HG02970 (cell line): ENCODE results near the gene MYH2.
"Not testable (repeated sequence)": the region's sequence is repeated elsewhere in the genome, so short reads cannot be mapped to it uniquely, and the experiment has no call there.

Experiments used
- ATAC-seq: cut with Tn5 transposase; IDR thresholded peaks from one replicate; pipeline ENCODE4 v1.9.1; 2021; ENCODE audit warnings: mild to moderate bottlenecking, moderate library complexity, moderate number of reproducible peaks; ENCODE audit not compliant: unreplicated experiment, low FRiP score

The MYH2 gene

DNA sequence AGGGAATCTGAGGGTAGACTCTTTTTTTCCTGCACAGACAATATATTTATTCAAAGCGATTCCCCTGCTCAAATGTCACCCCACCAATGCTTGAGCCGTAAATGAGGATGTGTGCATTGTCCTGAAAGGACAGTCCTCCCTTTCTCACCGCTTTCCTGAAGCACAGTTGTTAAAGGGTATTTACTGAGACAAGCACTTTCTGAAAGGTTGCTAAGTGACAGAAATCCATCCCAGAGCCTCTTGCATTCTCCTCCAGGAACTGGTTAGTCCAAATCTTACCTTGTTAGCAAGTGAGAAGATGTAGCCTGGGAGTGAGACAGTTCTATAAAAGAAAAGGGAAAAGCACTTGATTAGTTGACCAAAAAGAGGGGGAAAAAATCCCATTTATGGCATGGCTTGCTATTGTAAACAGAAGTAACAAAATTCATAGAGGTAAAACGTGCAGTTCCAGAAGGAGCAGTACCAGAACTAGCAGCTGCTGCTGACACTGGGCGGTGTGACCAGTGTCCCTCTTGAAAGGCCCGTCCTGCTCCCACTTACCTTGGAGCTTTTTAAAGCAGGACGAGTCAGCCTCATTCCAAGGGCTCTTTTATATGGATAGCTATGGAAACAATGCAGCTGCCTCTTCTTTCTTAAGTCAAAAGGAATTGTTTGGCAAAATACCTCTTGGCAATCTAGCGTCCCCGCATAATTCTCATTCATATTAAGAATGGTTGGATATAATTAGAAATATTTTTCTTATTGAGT, at the start of gene MYH2:
Gene MYH2, minus strand, starts transcription at position 563 of the 747 bp plus-strand sequence. CDS start 1,738 bp downstream, outside the sequence.
- no peak for ATAC-seq

DNA sequence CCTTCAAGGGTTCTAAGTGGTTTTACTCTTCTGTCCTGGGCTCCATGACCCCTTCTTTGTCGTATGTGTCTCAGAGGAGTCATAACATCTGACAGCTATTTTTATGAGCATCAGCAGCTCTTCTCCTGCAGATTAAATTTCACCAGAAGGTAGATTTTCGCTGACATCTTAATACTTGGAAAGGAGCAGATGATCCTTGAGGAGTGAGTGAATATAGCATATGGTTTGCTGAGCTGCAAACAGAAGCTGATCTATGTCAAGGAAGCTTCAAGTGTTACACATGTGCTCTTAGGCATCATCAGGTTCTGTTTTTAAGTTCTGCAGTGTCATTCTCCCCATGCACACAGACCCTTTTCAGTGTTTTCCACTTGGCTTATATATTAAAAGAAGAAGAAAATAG, 49.2 kb upstream of the MYH2 start:
- no peak for ATAC-seq

DNA sequence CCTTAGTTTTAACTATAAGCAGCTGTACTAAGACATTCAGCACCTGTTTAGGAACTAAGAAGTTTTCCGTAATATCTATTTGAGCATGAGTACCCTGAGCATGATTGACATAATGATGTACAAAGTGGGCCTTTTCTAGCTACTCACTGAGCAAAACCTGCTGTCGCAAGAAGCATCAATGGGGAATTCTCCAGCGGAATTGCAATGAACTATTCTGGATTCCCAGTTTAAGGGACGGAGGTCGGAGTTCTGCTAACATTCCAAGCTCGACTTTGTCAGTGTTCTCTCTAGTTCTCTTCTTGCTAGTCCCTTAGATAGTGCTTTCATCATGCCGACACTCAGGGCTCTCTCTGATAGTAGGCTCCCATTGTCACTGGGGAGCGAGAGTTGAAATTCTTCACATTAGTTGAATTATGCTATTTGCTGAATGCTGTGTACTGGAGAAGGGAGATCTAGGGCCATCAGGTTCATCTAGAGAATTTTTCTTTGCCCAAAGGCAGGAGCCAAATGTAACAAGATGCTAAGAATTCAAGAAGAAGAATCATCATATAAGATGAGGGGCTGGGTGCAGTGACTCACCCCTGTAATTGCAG, 40.2 kb upstream of the MYH2 start:
- ATAC-seq, result no peak

DNA sequence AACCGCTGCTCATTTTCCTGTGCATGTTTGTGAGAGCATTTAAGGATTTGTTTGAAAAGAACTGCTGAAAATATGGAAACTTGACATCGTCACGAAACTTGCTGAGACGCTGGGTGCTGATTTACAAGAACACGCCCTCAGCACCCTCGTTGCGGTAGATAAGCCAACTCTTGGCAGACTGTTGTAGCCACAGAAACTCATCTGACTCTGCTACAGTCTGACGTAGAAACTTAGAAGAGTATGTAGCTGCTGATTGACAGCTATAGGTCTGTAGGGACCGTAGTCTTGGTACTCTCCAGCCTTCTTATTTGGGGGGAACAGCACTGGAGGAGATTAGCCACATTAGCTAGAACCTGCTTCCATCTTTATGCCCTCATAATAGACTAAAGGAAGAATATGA, 36.1 kb upstream of the MYH2 start:
- no peak for ATAC-seq

DNA sequence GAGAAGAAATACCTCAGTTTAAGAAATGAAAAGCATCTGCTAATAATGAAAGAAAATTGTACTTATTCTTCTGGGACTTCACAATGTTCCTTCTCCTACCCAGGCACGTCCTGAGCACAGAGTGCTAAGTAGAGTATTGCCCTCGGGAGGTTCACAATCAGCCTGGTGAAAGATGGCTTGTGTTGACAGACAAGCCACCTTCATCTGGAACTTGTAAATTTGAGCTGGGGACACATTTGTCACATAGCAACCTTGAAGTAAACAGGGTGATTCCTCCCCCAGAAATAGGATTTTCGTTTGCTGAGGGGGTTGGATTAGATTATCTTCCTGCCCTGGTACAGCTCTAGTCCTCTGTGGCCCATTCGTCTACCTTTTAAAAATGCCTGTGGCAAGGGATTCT, 34.4 kb upstream of the MYH2 start:
- no peak for ATAC-seq

DNA sequence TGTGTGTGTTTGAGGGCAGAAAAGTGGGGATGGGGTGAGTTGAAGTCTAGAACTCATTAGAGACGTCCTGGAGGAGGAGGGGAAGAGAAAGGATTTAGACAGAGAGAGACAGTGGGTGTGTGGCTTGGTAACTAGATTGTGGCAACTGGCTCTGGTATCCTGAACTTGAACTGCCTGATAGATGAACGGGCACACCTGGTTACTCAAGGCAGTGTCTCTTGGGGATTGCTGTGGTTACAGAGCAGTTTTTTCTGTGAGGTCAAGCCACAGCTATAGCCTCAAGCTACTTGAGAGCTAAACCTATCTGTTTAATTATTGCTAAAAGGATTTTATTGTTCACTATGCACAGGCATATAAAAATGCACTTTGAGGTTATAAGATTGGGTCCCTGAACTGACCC, 29.8 kb upstream of the MYH2 start:
- ATAC-seq, result no peak

DNA sequence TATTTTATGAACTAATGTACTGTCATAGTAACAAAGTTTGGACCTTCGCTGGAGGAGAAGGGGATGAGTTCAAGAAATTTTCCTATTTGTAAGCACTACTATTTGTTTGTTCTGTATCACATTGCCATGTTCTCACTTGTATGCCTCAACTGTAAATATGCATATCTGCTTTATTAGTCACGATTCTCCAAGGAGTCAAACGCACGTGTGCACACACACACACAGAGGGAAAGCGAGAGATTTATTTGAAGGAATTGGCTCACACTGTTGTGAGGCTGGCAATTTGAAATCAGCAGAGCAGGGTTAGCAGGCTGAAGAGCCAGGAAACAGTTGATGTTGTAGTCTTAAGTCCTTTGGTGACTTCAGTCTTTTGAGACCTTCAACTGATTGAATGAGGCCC, 24.9 kb upstream of the MYH2 start:
- no peak for ATAC-seq

DNA sequence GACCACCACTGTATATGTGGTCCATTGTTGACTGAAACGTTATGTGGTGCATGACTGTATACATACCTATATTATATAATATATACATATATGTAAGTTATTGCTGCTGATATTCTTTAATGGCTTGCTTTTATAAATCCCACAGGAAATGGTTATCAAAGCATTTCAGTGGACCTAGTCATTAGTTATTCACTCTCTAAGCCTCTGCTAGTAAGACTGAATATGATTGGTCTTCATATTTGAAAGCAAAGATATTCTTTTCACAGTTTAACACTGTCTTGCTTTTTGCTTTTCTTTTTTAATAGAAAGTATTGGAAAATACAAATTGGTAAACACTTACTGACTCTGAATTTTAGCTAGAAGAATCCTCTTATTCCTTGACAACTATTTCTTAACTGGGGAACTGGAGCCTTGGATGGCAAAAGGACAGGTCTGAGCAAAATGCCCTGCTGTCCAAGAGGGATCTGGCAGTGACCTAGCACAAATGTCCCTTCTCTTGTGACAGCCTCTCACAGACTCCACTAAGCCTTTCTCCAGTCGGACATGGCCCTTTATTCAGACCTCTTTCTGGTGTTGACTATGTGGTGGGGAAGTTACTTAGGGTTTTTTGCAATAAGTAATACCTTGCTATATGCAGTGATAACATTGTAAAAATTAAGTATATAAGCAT, 14.7 kb upstream of the MYH2 start:
- no peak for ATAC-seq

DNA sequence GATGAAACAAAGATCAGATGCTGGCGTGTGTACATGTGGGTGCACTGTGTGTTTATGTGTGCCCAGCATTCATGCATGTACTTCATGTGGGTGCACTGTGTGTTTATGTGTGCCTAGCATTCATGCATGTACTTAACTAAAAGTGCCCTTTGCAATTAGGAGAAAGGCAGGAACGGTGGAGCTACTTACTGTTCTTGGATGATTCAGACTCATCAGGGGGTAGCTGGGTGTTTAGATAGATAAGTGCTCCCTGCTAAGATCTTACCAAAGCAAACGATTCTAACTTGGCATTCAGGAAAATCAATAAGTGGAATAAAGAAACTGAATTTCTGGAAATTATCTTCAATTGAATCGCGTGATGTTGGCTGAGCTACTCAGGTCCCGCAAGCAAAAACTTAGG, 8.6 kb upstream of the MYH2 start:
- ATAC-seq, result no peak

DNA sequence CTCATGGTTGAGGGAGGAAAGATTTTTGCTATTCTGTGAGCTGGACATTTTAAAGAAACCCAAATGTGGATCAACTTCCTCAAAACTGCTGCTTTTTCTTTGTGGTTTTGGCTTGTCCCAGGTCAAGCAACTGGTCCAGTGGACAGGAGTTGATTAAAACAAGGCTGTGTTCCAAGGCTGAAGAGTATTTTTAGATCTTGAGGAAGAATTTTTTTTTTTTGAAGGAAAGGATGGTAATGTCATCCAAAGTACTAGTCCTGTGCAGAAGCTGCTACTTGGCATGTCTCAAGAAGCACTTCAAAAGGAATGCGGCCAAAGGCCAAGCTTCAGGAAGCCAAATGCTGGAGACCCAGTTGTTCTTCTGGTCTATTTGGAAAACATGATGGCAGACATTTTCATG, 8.0 kb upstream of the MYH2 start:
- no peak for ATAC-seq

DNA sequence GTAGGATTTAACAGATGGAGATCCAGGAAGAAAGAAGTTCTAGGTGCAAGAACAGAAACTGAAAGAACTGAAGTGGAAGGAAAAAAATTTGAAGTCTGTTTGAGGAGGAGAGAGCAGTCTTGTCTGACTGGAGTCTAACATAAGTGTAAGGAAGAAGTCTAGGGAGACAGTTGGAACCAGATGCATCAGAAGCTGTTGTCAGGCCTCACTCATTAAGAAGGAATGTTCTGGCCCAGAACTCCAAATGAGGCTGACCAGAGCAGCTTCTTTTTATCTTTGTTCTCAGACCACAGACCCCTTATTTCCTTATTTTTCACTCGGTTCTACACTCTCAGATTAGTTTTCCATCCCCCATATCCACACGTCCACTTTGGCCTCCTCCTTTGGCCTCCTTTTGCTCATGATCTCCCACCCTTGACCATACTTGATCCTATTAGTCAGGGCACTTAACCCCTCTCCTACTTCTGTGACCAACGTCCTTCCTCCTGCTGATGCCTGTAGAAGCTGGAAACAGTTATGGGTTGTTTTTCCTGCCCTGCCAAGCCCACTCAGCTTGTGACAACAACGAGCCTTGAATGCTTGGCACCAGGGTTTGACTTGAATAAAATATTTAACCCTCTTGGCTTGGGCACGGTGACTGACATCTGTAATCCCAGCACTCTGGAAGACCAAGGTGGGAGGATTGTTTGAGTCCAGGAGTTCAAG, 7.0 kb upstream of the MYH2 start:
- no peak for ATAC-seq

DNA sequence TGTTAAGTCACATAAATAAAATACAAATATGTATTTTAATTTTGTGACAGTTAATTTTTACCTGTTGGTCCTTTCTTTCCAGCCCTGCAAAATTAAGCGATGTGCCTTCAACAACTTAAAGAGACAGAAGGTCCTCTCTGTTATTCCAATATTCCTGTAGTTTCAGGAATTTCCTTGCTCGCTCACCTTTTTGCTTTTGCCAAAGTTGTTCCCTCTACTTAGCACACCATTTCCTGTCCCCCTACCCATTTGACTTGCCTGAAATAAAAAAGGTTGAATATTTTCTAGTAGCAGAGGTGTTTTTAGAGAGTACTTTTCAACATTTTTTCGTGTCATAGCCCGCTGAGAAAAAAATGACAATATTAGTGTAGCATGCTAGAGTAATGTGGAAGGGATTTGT, 556 bp upstream of the MYH2 start:
- ATAC-seq, result no peak

DNA sequence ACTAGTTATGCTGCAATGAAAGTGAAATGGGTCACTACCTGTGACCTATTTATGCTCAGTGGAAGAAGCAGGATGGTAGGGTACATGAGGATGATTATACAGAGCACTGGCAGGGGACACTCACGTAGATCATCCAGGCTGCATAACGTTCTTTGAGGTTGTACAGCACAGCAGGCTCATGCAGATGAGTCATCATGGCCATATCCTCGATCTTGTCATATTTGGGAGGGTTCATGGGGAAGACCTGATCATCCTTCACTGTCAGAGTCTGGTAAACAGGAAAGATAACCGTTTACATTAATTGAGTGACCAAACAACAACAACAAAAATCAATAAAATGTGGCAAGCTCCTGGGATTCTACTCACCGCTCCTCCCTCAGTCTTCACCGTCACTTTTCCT, 2.1 kb downstream of the MYH2 start:
- no peak for ATAC-seq

DNA sequence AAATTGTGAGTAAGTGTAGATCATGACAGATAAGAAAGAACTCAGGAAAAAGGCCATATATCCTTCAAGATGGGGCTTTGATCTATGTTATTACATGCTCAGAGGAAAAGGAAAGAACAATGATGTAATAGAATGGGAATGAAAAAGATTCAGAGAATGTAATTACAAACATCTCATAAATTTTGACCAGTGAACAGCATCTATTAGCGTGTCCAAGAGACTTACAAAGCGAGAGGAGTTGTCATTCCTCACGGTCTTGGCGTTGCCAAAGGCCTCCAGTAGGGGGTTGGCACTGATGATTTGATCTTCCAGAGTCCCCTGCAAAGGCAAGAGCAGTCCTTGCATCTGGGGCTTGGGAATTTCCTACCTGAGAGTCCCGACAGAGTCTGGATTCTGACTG, 6.0 kb downstream of the MYH2 start:
- not testable (repeated sequence) for ATAC-seq

DNA sequence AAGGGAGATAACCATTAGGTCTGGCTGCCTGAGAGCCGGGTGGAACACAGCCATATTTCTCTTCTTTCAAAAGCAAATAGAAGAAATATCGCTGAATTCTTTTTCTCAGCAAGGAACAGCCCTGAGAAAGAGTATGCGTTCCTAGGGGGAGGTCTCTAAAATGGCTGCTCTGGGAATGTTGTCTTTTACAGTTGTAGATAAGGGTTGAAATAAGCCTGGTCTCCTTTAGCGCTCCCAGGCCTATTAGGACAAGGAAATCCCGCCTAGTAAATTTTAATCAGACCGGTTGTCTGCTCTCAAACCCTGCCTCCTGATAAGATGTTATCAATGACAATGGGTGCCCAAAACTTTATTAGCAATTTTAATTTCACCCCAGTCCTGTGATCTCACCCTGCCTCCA, 8.3 kb downstream of the MYH2 start:
- not testable (repeated sequence) for ATAC-seq

DNA sequence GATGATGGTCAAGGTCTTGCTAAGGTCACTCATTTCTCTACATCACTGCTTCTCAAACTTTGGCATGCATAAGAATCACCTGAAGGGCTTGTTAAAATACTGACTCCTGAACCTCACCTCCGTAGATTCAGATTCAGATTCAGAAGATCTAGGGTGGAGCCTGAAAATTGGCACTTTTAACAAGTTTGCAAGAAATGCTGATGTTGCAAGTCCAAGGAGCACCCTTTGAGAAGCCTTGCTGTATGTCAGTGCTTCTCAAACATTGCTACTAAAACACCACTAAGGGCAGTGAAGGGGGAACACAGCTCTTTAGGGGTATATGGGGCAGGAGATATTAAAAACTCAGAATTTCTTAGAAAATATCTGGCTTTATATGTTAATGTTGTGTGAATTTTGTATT, 17.4 kb downstream of the MYH2 start:
- no peak for ATAC-seq

DNA sequence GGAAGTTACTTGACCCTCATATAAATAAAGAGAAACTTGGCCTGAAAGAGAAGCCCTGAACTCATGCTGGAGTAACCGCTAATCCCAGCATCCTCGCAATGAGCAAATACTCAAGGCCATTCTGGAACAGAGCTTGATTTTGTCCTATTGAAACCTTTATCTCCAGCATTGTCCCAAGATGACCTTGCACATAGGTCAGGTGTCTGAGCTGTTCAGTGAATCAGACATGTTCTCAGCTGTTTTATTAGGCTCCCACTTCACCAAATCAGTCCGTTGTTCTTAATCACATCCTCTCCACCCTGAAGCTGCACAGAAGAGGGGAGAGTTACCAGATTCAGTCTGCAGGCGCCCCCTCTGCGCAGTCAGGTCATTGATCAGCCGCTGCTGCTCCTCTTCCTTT, 22.0 kb downstream of the MYH2 start:
- no peak for ATAC-seq

DNA sequence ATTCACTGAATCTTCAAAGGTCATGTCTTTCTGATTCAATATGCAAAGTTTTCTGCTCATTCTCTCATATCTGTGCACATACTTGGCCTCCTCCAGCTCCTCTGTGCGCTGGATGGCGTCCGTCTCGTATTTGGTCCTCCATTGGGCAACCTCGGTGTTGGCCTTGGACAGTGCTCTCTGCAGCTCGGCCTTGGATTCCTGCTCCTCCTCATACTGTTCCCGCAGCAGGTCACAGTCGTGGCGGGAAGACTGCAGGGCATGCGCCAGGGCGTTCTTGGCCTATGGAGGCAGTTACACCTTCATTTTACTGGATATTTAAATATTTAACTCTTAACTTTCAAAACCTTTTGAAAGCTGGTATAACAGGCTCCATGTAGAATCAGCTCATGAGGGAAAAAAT, 22.9 kb downstream of the MYH2 start:
- no peak for ATAC-seq

DNA sequence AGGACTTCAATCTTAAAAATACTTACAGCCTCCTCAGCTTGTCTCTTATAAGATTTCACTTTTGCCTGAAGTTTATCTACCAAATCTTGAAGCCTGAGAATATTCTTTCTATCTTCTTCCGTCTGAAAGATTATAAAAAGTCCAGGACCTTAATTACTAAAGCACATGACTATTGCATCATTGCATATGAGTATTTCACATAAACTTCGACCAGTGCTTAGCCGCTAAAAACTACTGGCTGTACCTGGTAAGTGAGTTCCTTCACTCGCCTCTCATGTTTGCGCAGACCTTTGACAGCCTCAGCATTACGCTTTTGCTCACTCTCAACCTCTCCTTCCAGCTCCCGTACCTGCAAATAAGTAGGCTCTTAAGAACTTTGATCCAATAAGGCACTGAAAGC, 26.4 kb downstream of the MYH2 start:
- no peak for ATAC-seq

DNA sequence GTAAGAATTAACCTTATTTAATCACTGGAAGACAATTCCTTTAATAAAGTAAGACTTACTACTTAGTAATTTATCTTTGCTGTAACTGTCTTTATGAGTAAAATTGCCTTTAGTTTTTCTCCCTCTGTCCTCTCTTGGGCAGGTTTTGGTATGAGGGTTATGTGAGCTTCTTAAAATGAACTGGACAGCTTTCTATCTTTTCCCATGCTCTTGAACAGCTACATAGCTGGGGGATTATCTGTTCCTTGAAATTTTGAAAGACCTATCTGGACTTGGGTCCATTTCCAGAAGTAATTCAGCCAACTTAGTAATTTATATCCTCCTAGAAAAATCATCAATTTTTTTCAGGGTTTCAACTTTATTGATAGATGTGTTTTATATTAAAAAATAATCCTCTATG, 27.5 kb downstream of the MYH2 start:
- no peak for ATAC-seq

DNA sequence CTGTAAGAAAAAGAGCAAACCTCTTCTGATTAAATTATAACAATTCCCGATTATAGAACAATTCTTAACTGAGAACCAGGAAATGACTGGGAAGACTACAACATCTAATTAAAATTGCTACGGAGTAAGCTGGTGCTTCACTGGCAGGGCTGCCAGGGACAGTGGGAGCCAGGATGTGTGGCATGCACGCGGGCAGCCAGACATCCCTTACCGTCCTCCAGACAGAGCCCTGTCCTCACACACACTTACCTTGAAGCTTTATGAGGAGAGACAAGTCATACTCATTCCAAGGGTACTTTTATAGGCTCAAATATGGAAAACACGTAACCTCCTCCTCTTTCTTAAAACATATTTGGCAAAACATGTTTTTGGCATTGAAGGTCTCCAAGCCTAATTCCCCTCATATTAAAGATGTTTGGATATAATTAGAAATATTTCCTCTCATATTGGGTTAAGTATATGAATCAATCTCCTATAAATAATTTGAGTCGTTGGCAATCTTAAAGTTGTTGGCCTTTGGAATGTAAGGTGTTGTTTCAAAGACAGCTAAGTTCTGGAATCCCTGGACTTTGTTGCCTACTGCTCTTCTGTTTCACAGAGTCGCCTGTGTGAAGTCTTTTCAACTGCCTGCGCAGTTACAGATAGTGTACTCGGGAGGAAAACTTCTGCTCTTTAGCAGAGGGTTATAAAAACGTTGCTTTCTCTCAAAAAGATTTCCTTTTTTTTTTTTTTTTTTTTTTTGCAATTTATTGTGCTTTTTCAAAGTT, 31.0 kb downstream of the MYH2 start, which contains the start of gene MYH1:
Gene MYH1, minus strand, starts transcription at position 272 of the 767 bp plus-strand sequence. CDS start 1,900 bp downstream, outside the sequence.
- ATAC-seq, result no peak
